Breast epithelium (tissue), 4 donors: ENCODE data around the gene NCKAP1. TPM values are rescaled to one million over a fixed set of nuclear protein-coding genes. Genes with fewer than 3 reads are reported as not detected.

Experiments
- DNase-seq, 2 donors: peaks; one replicate each; pipeline ENCODE4 v3.0.0-alpha.2; 2019; ENCODE audit warnings: low spot score in 2 of 2
- H3K27ac ChIP-seq, 2 donors: fragments of 200-600 bp; sonication (generic) in 1 of 2; one replicate each; pipeline ENCODE4 v1.5.1; 2016 to 2019; ENCODE audit warnings: mild to moderate bottlenecking in 1 of 2
- H3K27me3 ChIP-seq, 2 donors: fragments of 200-600 bp; sonication (generic) in 1 of 2; one replicate each; pipeline versions ENCODE4 v1.5.1 to v1.6.0; 2017 to 2019; ENCODE audit warnings: control low read depth in 1 of 2, mild to moderate bottlenecking in 1 of 2
- H3K36me3 ChIP-seq: fragments of 200-600 bp; one replicate; pipeline ENCODE4 v1.5.1; 2019
- H3K4me1 ChIP-seq, 2 donors: fragments of 200-600 bp; sonication (generic); one replicate each; pipeline ENCODE4 v1.5.1; 2016 to 2019; ENCODE audit warnings: control low read depth in 1 of 2
- H3K4me3 ChIP-seq, 3 donors: fragments of 200-600 bp; sonication (generic); 1 replicate in 2 of 3; 2 replicates in 1 of 3; pipeline ENCODE4 v1.5.1; 2016 to 2019; ENCODE audit warnings: mild to moderate bottlenecking in 3 of 3, moderate library complexity in 2 of 3
- H3K9me3 ChIP-seq, 2 donors: fragments of 200-600 bp; sonication (generic) in 1 of 2; one replicate each; pipeline ENCODE4 v1.5.1; 2016 to 2019; ENCODE audit warnings: control low read depth in 1 of 2
- CTCF ChIP-seq, 3 donors: fragments of 450-650 bp; IDR thresholded peaks; one replicate each; pipeline ENCODE4 v1.5.1; 2016 to 2017; ENCODE audit warnings: antibody characterized with exemption in 3 of 3, mild to moderate bottlenecking in 3 of 3, moderate library complexity in 3 of 3
- POLR2A ChIP-seq: fragments of 450-650 bp; IDR thresholded peaks from one replicate; pipeline ENCODE4 v1.6.1; 2016; ENCODE audit warnings: antibody characterized with exemption, mild to moderate bottlenecking, moderate library complexity
- POLR2AphosphoS5 ChIP-seq, 3 donors: sonication (generic); formaldehyde crosslinking; IDR thresholded peaks; one replicate each; pipeline ENCODE4 v1.6.1; 2017; ENCODE audit warnings: antibody characterized with exemption in 3 of 3
- intact Hi-C: fragments of 100-400 bp; cut with DNase I; formaldehyde crosslinking; loops from one replicate; pipeline ENCODE4 v1.15.1; 2023; ENCODE audit warnings: low total_unique reads
- total RNA-seq, 3 donors: library from RNA; depleted of rRNA; stranded (reverse); fragments of >200 nt; gene quantifications; one replicate each; pipeline ENCODE4 v1.1.0, GENCODE V29; 2016

NCKAP1 gene
- total RNA-seq, 3 donors from 2014 or later = 122 to 270 (median 186) TPM

DNA sequence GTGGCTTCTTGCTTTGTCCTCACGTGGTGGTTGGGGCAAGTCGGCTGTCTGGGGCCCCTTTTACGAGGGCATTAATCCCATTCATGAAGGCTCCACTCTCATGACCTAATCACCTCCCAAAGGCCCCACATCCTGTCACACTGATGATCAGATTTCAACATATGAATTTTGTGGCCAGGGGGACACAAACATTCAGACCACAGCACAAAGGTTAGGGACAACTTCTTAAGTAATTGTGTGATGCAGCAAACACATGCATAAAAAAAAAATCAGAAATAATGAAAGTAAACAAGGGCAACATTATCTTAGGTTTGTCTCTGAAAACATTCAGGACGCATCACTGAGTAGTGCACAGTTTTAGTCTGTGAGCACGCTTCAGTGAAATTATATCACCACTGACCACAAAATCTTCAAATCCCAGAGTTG is 117.6 kb downstream of the NCKAP1 start:
- no peak overlapping the region for H3K27ac ChIP-seq
- no peak for DNase-seq
- intact Hi-C loops = no loop called here
- no peak overlapping the region for H3K4me3 ChIP-seq
- TF ChIP-seq CTCF (IDR thresholded peaks at IDR 0.05) = no peak
- no peak for TF ChIP-seq POLR2A
- TF ChIP-seq POLR2AphosphoS5 (IDR thresholded peaks at IDR 0.05) = no peak
- H3K9me3 ChIP-seq = no peaks in the 10 kb centered on the region
- no peaks in the 10 kb centered on the region for H3K4me1 ChIP-seq
- no peaks in the 10 kb centered on the region for H3K27me3 ChIP-seq
- no peaks in the 10 kb centered on the region for H3K36me3 ChIP-seq

DNA sequence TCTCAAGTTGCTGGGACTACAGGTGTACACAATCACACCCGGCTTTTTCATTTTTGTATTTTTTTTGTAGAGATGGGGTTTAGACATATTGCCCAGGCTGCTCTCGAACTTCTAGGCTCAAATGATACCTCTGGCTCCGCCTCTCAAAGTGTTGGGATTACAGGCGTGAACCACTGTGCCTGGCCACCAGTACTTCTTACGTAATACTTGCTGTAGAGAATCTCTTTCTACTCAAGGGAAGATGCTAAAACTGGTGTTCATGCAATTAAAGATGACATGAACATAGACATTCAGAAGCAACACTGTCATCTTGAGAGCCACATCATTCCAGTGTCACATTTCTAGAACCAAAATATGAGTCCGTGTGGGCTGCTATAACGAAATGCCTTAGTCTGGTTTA is 118.2 kb downstream of the NCKAP1 start:
- H3K9me3 ChIP-seq = no peaks in the 10 kb centered on the region
- no peaks in the 10 kb centered on the region for H3K36me3 ChIP-seq
- H3K27me3 ChIP-seq = no peaks in the 10 kb centered on the region
- H3K4me1 ChIP-seq = no peaks in the 10 kb centered on the region
- TF ChIP-seq POLR2A (no peak), POLR2AphosphoS5 (IDR thresholded peaks at IDR 0.05) (no peak), CTCF (IDR thresholded peaks at IDR 0.05) (no peak)
- DNase-seq = no peak
- H3K27ac ChIP-seq = no peak overlapping the region
- intact Hi-C loops = no loop called here
- no peak overlapping the region for H3K4me3 ChIP-seq

- TF ChIP-seq CTCF (IDR thresholded peaks at IDR 0.05) = no peak
- no peak for TF ChIP-seq POLR2A
- TF ChIP-seq POLR2AphosphoS5 (IDR thresholded peaks at IDR 0.05) = no peak
- intact Hi-C loops = no loop called here
- Histone ChIP-seq H3K27me3 (no peaks in the 10 kb centered on the region), H3K4me3 (no peak overlapping the region), H3K4me1 (no peaks in the 10 kb centered on the region), H3K36me3 (no peaks in the 10 kb centered on the region), H3K27ac (no peak overlapping the region), H3K9me3 (no peaks in the 10 kb centered on the region)
- DNase-seq = no peak
Observed at GRCh38 chr2:182918961-182919652, 119.2 kb downstream of the NCKAP1 start.

DNA sequence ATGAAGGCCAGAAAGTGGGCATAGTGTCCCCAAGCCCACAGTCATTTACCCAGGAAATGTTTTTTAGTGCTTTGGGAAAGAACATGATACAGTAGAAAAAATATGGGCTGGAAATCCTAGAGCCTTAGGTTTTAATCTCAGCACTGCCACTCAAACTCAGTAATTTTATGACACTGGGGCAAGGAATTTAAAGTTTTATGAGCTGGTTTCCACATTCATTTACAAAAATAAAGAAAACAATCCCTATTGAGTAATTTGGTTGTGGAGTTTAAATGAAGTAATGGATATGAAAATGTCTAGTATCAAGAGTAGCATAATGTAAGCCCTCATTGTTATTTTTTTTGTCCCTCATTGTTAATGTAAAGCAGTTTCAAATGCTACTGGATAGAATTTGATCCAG is 120.3 kb downstream of the NCKAP1 start:
- Histone ChIP-seq H3K9me3 (no peaks in the 10 kb centered on the region), H3K27ac (no peak overlapping the region), H3K36me3 (no peaks in the 10 kb centered on the region), H3K4me3 (no peak overlapping the region), H3K4me1 (no peaks in the 10 kb centered on the region), H3K27me3 (no peaks in the 10 kb centered on the region)
- no peak for DNase-seq
- intact Hi-C loops = no loop called here
- TF ChIP-seq POLR2AphosphoS5 (IDR thresholded peaks at IDR 0.05) (no peak), CTCF (IDR thresholded peaks at IDR 0.05) (no peak), POLR2A (no peak)

- H3K27me3 ChIP-seq = no peaks in the 10 kb centered on the region
- H3K4me3 ChIP-seq = no peak overlapping the region
- no peaks in the 10 kb centered on the region for H3K36me3 ChIP-seq
- H3K9me3 ChIP-seq = no peaks in the 10 kb centered on the region
- no peak for TF ChIP-seq CTCF (IDR thresholded peaks at IDR 0.05)
- no peak for TF ChIP-seq POLR2A
- TF ChIP-seq POLR2AphosphoS5 (IDR thresholded peaks at IDR 0.05) = no peak
- no peaks in the 10 kb centered on the region for H3K4me1 ChIP-seq
- DNase-seq = no peak
- no peak overlapping the region for H3K27ac ChIP-seq
- intact Hi-C loops = no loop called here
Observed at GRCh38 chr2:182916417-182916816, 121.8 kb downstream of the NCKAP1 start.
